NT2/D1 (cell line): ENCODE measurements around the gene CDKN2B.

ENCODE experiments used
- SUZ12 ChIP-seq: IDR thresholded peaks from 2 replicates; pipeline ENCODE4 v1.6.1; 2011; ENCODE audit not compliant: insufficient read length, insufficient read depth; ENCODE audit errors: extremely low read depth
- YY1 ChIP-seq: IDR thresholded peaks from 2 replicates; pipeline ENCODE4 v1.6.1; 2011; ENCODE audit not compliant: insufficient read length, insufficient read depth
- ZNF274 ChIP-seq: IDR thresholded peaks from 2 replicates; pipeline ENCODE4 v1.6.1; 2011; ENCODE audit warnings: mild to moderate bottlenecking, low read depth, low read length

DNA sequence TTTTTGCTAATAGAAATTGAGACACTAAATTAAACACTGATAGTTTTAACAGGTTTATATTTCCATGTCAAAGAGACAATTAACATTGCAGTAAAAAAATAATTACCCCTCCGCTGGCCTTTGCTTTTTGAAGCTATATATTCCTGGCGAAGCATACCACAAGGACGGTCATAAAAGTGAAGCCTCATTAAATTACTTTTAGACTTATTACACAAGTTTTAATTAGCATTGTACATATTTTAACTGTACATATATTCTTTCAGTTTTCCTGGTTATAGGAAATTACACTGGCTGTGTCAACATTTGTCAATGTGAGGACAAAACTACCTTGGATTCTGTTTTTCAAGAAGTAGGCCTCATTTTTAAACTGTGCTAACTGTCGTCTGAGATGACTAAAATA, 16.1 kb downstream of the CDKN2B start:
- TF ChIP-seq YY1 (no peak), SUZ12 (no peak), ZNF274 (no peak)
